Fibroblast of upper back skin (primary cell): Measurements from ENCODE around the gene SHISA7.
"Not testable (repeated sequence)": the region's sequence is repeated elsewhere in the genome, so short reads cannot be mapped to it uniquely, and the experiment has no call there.

Experiments used
- DNase-seq: peaks from one replicate; pipeline ENCODE4 v3.0.0-alpha.2; 2013

SHISA7 gene

GRCh38 chr19:55409179-55409578 is 33.9 kb downstream of the SHISA7 start:
- not testable (repeated sequence) for DNase-seq

GRCh38 chr19:55408533-55408872 is 34.6 kb downstream of the SHISA7 start:
- no peak for DNase-seq

- peak; percentile 100 for DNase-seq
Observed at GRCh38 chr19:55407800-55408532, 35.1 kb downstream of the SHISA7 start.

- not testable (repeated sequence) for DNase-seq
Observed at GRCh38 chr19:55407550-55407799, 35.6 kb downstream of the SHISA7 start, which contains the start of gene UBE2S. Gene UBE2S, minus strand, starts transcription at chr19:55407788. Its CDS starts 199 bp downstream, at chr19:55407589.

GRCh38 chr19:55406826-55407549 is 36.1 kb downstream of the SHISA7 start:
- no peak for DNase-seq

- DNase-seq = no peak
Observed at GRCh38 chr19:55406091-55406825, 36.8 kb downstream of the SHISA7 start.

GRCh38 chr19:55405638-55406037 is 37.5 kb downstream of the SHISA7 start:
- DNase-seq = no peak

GRCh38 chr19:55402509-55402908 is 40.6 kb downstream of the SHISA7 start:
- no peak for DNase-seq

GRCh38 chr19:55401390-55401789 is 41.7 kb downstream of the SHISA7 start:
- DNase-seq = not testable (repeated sequence)

GRCh38 chr19:55400281-55401087 is 42.6 kb downstream of the SHISA7 start:
- DNase-seq = no peak

- DNase-seq = no peak
Observed at GRCh38 chr19:55398200-55398925, 44.7 kb downstream of the SHISA7 start.

- DNase-seq = no peak
Observed at GRCh38 chr19:55392820-55393761, 50.0 kb downstream of the SHISA7 start.

GRCh38 chr19:55391702-55392615 is 51.1 kb downstream of the SHISA7 start:
- DNase-seq = no peak

- DNase-seq = no peak
Observed at GRCh38 chr19:55391191-55391670, 51.9 kb downstream of the SHISA7 start.

- DNase-seq = no peak
Observed at GRCh38 chr19:55390461-55390880, 52.6 kb downstream of the SHISA7 start.

GRCh38 chr19:55389386-55390317 is 53.4 kb downstream of the SHISA7 start:
- DNase-seq = no peak

GRCh38 chr19:55387736-55388497 is 55.2 kb downstream of the SHISA7 start:
- DNase-seq = no peak

GRCh38 chr19:55386493-55386971 is 56.6 kb downstream of the SHISA7 start:
- DNase-seq = no peak
